Esophagus (tissue), 2 donors: ENCODE measurements around the gene PCDHGA2. TPM values are rescaled to one million over a fixed set of nuclear protein-coding genes. Genes with fewer than 3 reads are reported as not detected.

Source experiments
- H3K27ac ChIP-seq, 2 donors: one replicate each; pipeline ENCODE4 v1.5.1; 2013; ENCODE audit warnings: low read depth in 2 of 2, mild to moderate bottlenecking in 2 of 2, inconsistent platforms in 1 of 2, low read length in 1 of 2, moderate library complexity in 1 of 2
- H3K27me3 ChIP-seq, 2 donors: one replicate each; pipeline ENCODE4 v1.6.1; 2013; ENCODE audit warnings: low read length in 2 of 2, control low read depth in 1 of 2, mild to moderate bottlenecking in 1 of 2; ENCODE audit not compliant: insufficient read depth in 2 of 2, control insufficient read depth in 1 of 2
- H3K36me3 ChIP-seq, 2 donors: one replicate each; pipeline ENCODE4 v1.6.1; 2013; ENCODE audit warnings: low read length in 1 of 2; ENCODE audit not compliant: control insufficient read depth in 2 of 2, insufficient read depth in 2 of 2
- H3K4me1 ChIP-seq, 2 donors: one replicate each; pipeline ENCODE4 v1.6.1; 2013; ENCODE audit warnings: low read length in 1 of 2; ENCODE audit not compliant: control insufficient read depth in 2 of 2, insufficient read depth in 2 of 2
- H3K4me3 ChIP-seq, 2 donors: one replicate each; pipeline ENCODE4 v1.5.1; 2013; ENCODE audit warnings: low read length in 2 of 2, mild to moderate bottlenecking in 2 of 2, low read depth in 1 of 2, moderate library complexity in 1 of 2
- H3K9me3 ChIP-seq, 2 donors: one replicate each; pipeline ENCODE4 v1.6.1; 2013; ENCODE audit warnings: mild to moderate bottlenecking in 2 of 2, low read depth in 1 of 2, low read length in 1 of 2, moderate library complexity in 1 of 2; ENCODE audit not compliant: control insufficient read depth in 2 of 2, insufficient read depth in 1 of 2
- WGBS, 2 donors: extraction: QIAGEN DNeasy Blood & Tissue Kit; methylation state at CpG; one replicate each; pipeline ENCODE4 v1.1.7; 2013; 5-methylcytosine and 5-hydroxymethylcytosine counted together
- polyA plus RNA-seq, 2 donors: library from polyadenylated mRNA; stranded (reverse); fragments of 200-250 nt; gene quantifications; one replicate each; pipeline ENCODE4 v1.2.3, GENCODE V29; 2013
- donor health status: healthy with polysubstance abuse.
- donor health status: Bipolar disorder and iron deficiency.

Gene PCDHGA2
- polyA plus RNA-seq, 2 donors = 0.14 to 0.27 TPM

- Histone ChIP-seq H3K4me1 (peaks cover 0 to 4% of the 10 kb centered on the region in 2 donors), H3K9me3 (peaks cover 41 to 59% of the 10 kb centered on the region in 2 donors), H3K36me3 (no peaks in the 10 kb centered on the region), H3K4me3 (peak within 1 kb of the TSS; percentile 18 to 40), H3K27ac (no peak within 1 kb of the TSS), H3K27me3 (peaks cover 0 to 5% of the 10 kb centered on the region in 2 donors)
- 19 to 21% methylated on average over 24 of the region's 24 CpGs for WGBS, 2 donors
Measured at GRCh38 chr5:141359790-141360426, 21.3 kb downstream of the PCDHGA2 start, which contains the start of gene PCDHGB2. Gene PCDHGB2, plus strand, starts transcription at chr5:141359994. Its CDS starts 142 bp downstream, at chr5:141360136.

GRCh38 chr5:141360685-141361084, 22.1 kb downstream of the PCDHGA2 start:
- Histone ChIP-seq H3K36me3 (no peaks in the 10 kb centered on the region), H3K4me1 (peaks cover 0 to 4% of the 10 kb centered on the region in 2 donors), H3K4me3 (no peak overlapping the region), H3K27ac (no peak overlapping the region), H3K27me3 (peaks cover 0 to 5% of the 10 kb centered on the region in 2 donors), H3K9me3 (peaks cover 38 to 59% of the 10 kb centered on the region in 2 donors)
- WGBS, 2 donors = 36 to 45% methylated on average over 15 of the region's 15 CpGs

DNA sequence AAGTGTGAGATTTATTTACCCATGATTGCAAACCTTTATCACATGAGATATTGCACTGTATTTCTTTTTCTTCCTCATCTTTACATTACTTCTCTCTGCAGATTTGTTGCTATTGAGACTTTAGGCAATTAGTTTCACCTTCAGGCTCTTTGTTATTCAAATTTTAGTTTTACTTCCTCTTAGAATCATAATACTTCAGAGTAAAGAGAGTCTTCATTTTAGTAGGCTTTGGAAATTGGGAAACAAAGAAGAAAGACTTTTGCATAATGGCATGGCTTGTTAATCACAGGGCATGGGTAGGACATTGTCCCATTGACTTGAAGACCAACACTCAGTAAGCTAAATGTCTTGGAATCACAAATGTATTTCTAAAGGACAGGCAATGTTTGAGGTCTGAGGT, 24.2 kb downstream of the PCDHGA2 start:
- Histone ChIP-seq H3K36me3 (no peaks in the 10 kb centered on the region), H3K27ac (no peak overlapping the region), H3K4me3 (no peak overlapping the region), H3K27me3 (peaks cover 0 to 5% of the 10 kb centered on the region in 2 donors), H3K9me3 (peaks cover 38 to 51% of the 10 kb centered on the region in 2 donors), H3K4me1 (peaks cover 0 to 4% of the 10 kb centered on the region in 2 donors)

GRCh38 chr5:141363952-141364660, 25.5 kb downstream of the PCDHGA2 start, which contains the start of gene PCDHGA5:
Gene PCDHGA5, plus strand, starts transcription at chr5:141364162. Its CDS starts 169 bp downstream, at chr5:141364331.
- no peak within 1 kb of the TSS for H3K27ac ChIP-seq
- peaks cover 38 to 48% of the 10 kb centered on the region in 2 donors for H3K9me3 ChIP-seq
- no peaks in the 10 kb centered on the region for H3K36me3 ChIP-seq
- peaks cover 0 to 4% of the 10 kb centered on the region in 2 donors for H3K4me1 ChIP-seq
- WGBS, 2 donors = 21 to 22% methylated on average over 34 of the region's 34 CpGs
- peaks cover 0 to 5% of the 10 kb centered on the region in 2 donors for H3K27me3 ChIP-seq
- H3K4me3 ChIP-seq = peak within 1 kb of the TSS in 1 of 2 donors; percentile 19

DNA sequence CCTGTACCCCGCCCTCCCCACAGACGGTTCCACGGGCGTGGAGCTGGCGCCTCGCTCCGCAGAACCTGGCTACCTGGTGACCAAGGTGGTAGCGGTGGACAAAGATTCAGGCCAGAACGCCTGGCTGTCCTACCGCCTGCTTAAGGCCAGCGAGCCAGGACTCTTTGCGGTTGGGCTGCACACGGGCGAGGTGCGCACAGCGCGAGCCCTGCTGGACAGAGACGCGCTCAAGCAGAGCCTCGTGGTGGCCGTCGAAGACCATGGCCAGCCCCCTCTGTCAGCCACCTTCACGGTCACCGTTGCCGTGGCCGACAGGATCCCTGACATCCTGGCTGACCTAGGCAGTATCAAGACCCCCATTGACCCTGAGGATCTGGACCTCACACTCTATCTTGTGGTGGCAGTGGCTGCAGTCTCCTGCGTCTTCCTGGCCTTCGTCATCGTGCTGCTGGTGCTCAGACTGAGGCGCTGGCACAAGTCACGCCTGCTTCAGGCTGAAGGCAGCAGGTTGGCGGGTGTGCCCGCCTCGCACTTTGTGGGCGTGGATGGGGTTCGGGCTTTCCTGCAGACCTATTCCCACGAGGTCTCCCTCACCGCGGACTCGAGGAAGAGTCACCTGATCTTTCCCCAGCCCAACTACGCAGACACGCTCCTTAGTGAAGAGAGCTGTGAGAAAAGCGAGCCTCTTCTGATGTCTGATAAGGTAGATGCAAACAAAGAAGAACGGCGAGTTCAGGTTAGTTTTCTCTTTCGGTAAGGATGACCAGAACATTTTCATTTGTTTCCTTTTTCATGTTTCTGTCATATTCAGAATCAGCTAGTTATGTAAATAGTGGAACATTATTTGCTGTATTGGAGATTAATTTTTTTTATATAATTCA, 27.7 kb downstream of the PCDHGA2 start:
- Histone ChIP-seq H3K27ac (no peak overlapping the region), H3K4me3 (no peak overlapping the region), H3K4me1 (peaks cover 0 to 4% of the 10 kb centered on the region in 2 donors), H3K9me3 (peaks cover 38 to 47% of the 10 kb centered on the region in 2 donors), H3K36me3 (no peaks in the 10 kb centered on the region), H3K27me3 (peaks cover 0 to 7% of the 10 kb centered on the region in 2 donors)
- WGBS, 2 donors = 35 to 43% methylated on average over 45 to 46 of the region's 46 CpGs

- H3K27me3 ChIP-seq = peaks cover 0 to 8% of the 10 kb centered on the region in 2 donors
- H3K36me3 ChIP-seq = no peaks in the 10 kb centered on the region
- H3K4me3 ChIP-seq = peak within 1 kb of the TSS; percentile 11 to 16
- H3K4me1 ChIP-seq = peaks cover 3% of the 10 kb centered on the region in 2 donors
- WGBS, 2 donors = 22% methylated on average over 32 of the region's 32 CpGs
- H3K27ac ChIP-seq = no peak within 1 kb of the TSS
- H3K9me3 ChIP-seq = peaks cover 42 to 56% of the 10 kb centered on the region in 2 donors
Measured at GRCh38 chr5:141369994-141370848, 31.7 kb downstream of the PCDHGA2 start, which contains the start of gene PCDHGB3. Gene PCDHGB3, plus strand, starts transcription at chr5:141370242. Its CDS starts 153 bp downstream, at chr5:141370395.

GRCh38 chr5:141371572-141372475, 33.3 kb downstream of the PCDHGA2 start:
- H3K4me3 ChIP-seq = no peak overlapping the region
- 38 to 41% methylated on average over 69 of the region's 69 CpGs for WGBS, 2 donors
- H3K27me3 ChIP-seq = peaks cover 0 to 8% of the 10 kb centered on the region in 2 donors
- no peaks in the 10 kb centered on the region for H3K36me3 ChIP-seq
- H3K27ac ChIP-seq = no peak overlapping the region
- H3K4me1 ChIP-seq = peaks cover 3% of the 10 kb centered on the region in 2 donors
- peaks cover 42 to 55% of the 10 kb centered on the region in 2 donors for H3K9me3 ChIP-seq

- 19 to 25% methylated on average over 27 of the region's 27 CpGs for WGBS, 2 donors
- peaks cover 42 to 62% of the 10 kb centered on the region in 2 donors for H3K9me3 ChIP-seq
- H3K27ac ChIP-seq = no peak within 1 kb of the TSS
- H3K4me1 ChIP-seq = peaks cover 3% of the 10 kb centered on the region in 2 donors
- peaks cover 0 to 8% of the 10 kb centered on the region in 2 donors for H3K27me3 ChIP-seq
- H3K36me3 ChIP-seq = no peaks in the 10 kb centered on the region
- no peak within 1 kb of the TSS for H3K4me3 ChIP-seq
Measured at GRCh38 chr5:141373673-141374317, 35.2 kb downstream of the PCDHGA2 start, which contains the start of gene PCDHGA6. Gene PCDHGA6, plus strand, starts transcription at chr5:141373891. Its CDS starts 193 bp downstream, at chr5:141374084.
